ENCODE measurements around the gene MYRIP. TPM values are rescaled to one million over a fixed set of nuclear protein-coding genes. Genes with fewer than 3 reads are reported as not detected.

Gene MYRIP
- total RNA-seq, 1 experiment from 2014 or later = not detected

DNA sequence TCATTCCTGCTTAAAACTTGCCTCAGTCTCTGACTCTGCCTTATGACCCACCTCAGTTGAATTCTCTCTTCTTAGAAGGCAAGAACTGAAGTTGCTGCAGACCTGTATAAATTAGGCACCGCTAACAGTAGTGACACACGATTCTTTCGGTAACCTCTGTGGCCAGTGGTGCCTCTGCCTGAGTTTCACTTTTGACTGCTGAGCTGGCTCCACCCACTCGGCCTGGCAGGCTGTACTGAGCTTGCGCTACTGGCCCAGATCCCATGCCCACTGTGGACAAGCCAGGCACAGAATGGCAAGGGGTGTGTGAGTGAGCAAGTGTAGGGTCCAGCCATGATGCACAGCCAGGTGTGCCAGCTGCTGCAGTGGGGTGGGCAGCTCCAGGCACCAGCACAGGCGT lies 481.0 kb downstream of the MYRIP start:
- DNase-seq (no peak), ATAC-seq (no peak; the same call in 1 of the 2 replicates)
- Histone ChIP-seq H3K9me3 (ENCODE audit: low read length) (no peaks in the 10 kb centered on the region; the same call in 1 of the 2 replicates), H3K4me3 (ENCODE audit: low read length) (no peak overlapping the region), H2AFZ (ENCODE audit: low read length) (no peak overlapping the region), H3K27ac (ENCODE audit: low read length) (no peak overlapping the region), H3K4me1 (ENCODE audit: insufficient read depth, low read length) (no peaks in the 10 kb centered on the region), H4K20me1 (ENCODE audit: low read length) (no peaks in the 10 kb centered on the region), H3K79me2 (ENCODE audit: low read length) (no peaks in the 10 kb centered on the region), H3K4me2 (ENCODE audit: low read length) (no peak overlapping the region), H3K27me3 (ENCODE audit: low read length) (0 out of 2 replicates have a peak, but pooled peaks cover under 1% of the 10 kb centered on the region), H3K36me3 (ENCODE audit: low read depth, low read length) (no peaks in the 10 kb centered on the region), H3K9me2 (replicated peaks; ENCODE audit: low read length) (no peaks in the 10 kb centered on the region), H3F3A (ENCODE audit: low read length, unreplicated experiment) (no peaks in the 10 kb centered on the region), H3K9ac (ENCODE audit: low read length) (no peak overlapping the region)
- intact Hi-C loops (cut with micrococcal nuclease) = no loop called here
- POLR2A ChIA-PET (ENCODE audit: unreplicated experiment) = no interaction called here
- BruUV-seq (replicated peaks) = no TSS peak
- no peak for TF ChIP-seq EZH2phosphoT487 (IDR thresholded peaks at IDR 0.05; ENCODE audit: borderline replicate concordance, low read length)
- no peak for TF ChIP-seq EZH2 (IDR thresholded peaks at IDR 0.05; ENCODE audit: low read length, unreplicated experiment)
- no peak for TF ChIP-seq CTCF (conservative IDR thresholded peaks at IDR 0.05; ENCODE audit: low read depth, low read length)
- CTCF ChIA-PET = no interaction called here

- Histone ChIP-seq H3K9ac (ENCODE audit: low read length) (no peak overlapping the region), H3K4me2 (ENCODE audit: low read length) (no peak overlapping the region), H3K27ac (ENCODE audit: low read length) (no peak overlapping the region), H3K4me3 (ENCODE audit: low read length) (no peak overlapping the region), H3K36me3 (ENCODE audit: low read depth, low read length) (no peaks in the 10 kb centered on the region), H3K4me1 (ENCODE audit: insufficient read depth, low read length) (no peaks in the 10 kb centered on the region), H4K20me1 (ENCODE audit: low read length) (no peaks in the 10 kb centered on the region), H3K9me2 (replicated peaks; ENCODE audit: low read length) (no peaks in the 10 kb centered on the region), H3F3A (ENCODE audit: low read length, unreplicated experiment) (no peaks in the 10 kb centered on the region), H3K9me3 (ENCODE audit: low read length) (no peaks in the 10 kb centered on the region), H3K27me3 (ENCODE audit: low read length) (no peaks in the 10 kb centered on the region), H2AFZ (ENCODE audit: low read length) (no peak overlapping the region), H3K79me2 (ENCODE audit: low read length) (no peaks in the 10 kb centered on the region)
- ChIA-PET POLR2A (ENCODE audit: unreplicated experiment) (no interaction called here), CTCF (no interaction called here)
- BruUV-seq (replicated peaks) = no TSS peak
- no peak for TF ChIP-seq EZH2 (IDR thresholded peaks at IDR 0.05; ENCODE audit: low read length, unreplicated experiment)
- TF ChIP-seq EZH2phosphoT487 (IDR thresholded peaks at IDR 0.05; ENCODE audit: borderline replicate concordance, low read length) = no peak
- no peak for TF ChIP-seq CTCF (conservative IDR thresholded peaks at IDR 0.05; ENCODE audit: low read depth, low read length)
- intact Hi-C loops (cut with micrococcal nuclease) = no loop called here
- DNase-seq (no peak), ATAC-seq (no peak)
These were observed 482.1 kb downstream of the MYRIP start for GRCh38 chr3:40291471-40291870.

DNA sequence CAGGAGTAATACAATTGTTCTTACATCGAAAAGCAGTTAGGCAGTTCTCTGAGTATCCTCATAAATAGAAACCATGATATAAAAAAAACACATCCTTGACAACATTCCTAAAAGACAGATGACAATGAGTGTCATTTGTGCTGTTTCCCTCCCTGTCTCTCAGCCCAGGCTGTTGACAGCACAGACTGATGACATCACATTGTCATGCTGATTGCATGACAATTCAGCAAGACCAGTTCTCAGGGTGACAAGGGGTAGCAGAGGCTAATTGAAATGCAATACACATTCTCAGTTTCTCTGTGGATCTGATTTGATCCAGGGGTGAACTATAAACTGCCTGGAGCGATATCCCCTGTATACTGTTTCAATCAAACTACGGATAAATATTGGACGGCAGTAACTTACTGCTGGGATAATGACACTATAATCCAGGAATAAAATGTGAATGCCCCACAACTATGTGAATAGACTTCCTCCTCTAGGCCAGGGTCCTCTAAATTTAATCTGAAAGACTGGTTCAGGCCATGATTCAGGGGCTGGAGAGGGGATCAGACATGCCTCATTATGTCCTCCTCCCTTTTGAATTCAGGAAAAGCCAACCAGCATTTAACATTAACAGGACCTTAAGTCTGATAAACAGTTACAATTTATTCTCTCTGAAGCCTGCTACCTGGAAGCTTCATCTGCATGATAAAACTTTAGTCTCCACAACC lies 483.4 kb downstream of the MYRIP start:
- H3K4me1 ChIP-seq (ENCODE audit: insufficient read depth, low read length) = no peaks in the 10 kb centered on the region
- H2AFZ ChIP-seq (ENCODE audit: low read length) = no peak overlapping the region
- TF ChIP-seq EZH2 (IDR thresholded peaks at IDR 0.05; ENCODE audit: low read length, unreplicated experiment) (no peak), CTCF (conservative IDR thresholded peaks at IDR 0.05; ENCODE audit: low read depth, low read length) (no peak), EZH2phosphoT487 (IDR thresholded peaks at IDR 0.05; ENCODE audit: borderline replicate concordance, low read length) (no peak)

More for the DNA sequence above, 483.4 kb downstream of the MYRIP start:
- no peak for ATAC-seq
- no peak for DNase-seq
- Histone ChIP-seq H3K4me3 (ENCODE audit: low read length) (no peak overlapping the region), H4K20me1 (ENCODE audit: low read length) (no peaks in the 10 kb centered on the region), H3F3A (ENCODE audit: low read length, unreplicated experiment) (no peaks in the 10 kb centered on the region), H3K9me2 (replicated peaks; ENCODE audit: low read length) (no peaks in the 10 kb centered on the region), H3K9ac (ENCODE audit: low read length) (no peak overlapping the region), H3K27ac (ENCODE audit: low read length) (no peak overlapping the region), H3K79me2 (ENCODE audit: low read length) (no peaks in the 10 kb centered on the region), H3K4me2 (ENCODE audit: low read length) (no peak overlapping the region), H3K36me3 (ENCODE audit: low read depth, low read length) (no peaks in the 10 kb centered on the region), H3K27me3 (ENCODE audit: low read length) (no peaks in the 10 kb centered on the region), H3K9me3 (ENCODE audit: low read length) (no peaks in the 10 kb centered on the region)
- CTCF ChIA-PET = no interaction called here
- POLR2A ChIA-PET (ENCODE audit: unreplicated experiment) = no interaction called here
- intact Hi-C loops (cut with micrococcal nuclease) = no loop called here
- no TSS peak for BruUV-seq (replicated peaks)
